Cerebellar cortex (tissue), 1 donor: Measurements from ENCODE around the gene TTLL9.
A peak's percentile ranks its signal among the peaks of the same experiment; 100 is the strongest.

Source experiments
- DNase-seq: peaks from one replicate; pipeline ENCODE4 v3.0.0-alpha.2; 2015; ENCODE audit warnings: low spot score

The TTLL9 gene

GRCh38 chr20:31859266-31859997 is 11.0 kb upstream of the TTLL9 start:
- DNase-seq: no peak

- DNase-seq: no peak
Observed at GRCh38 chr20:31859998-31860380, 10.4 kb upstream of the TTLL9 start.

GRCh38 chr20:31860390-31861134 is 9.9 kb upstream of the TTLL9 start:
- peak; percentile 48 for DNase-seq

- DNase-seq: no peak
Observed at GRCh38 chr20:31861135-31861384, 9.4 kb upstream of the TTLL9 start.

- peak; percentile 41 for DNase-seq
Observed at GRCh38 chr20:31861385-31862156, 8.9 kb upstream of the TTLL9 start.

GRCh38 chr20:31862157-31862470 is 8.3 kb upstream of the TTLL9 start:
- no peak for DNase-seq

GRCh38 chr20:31862506-31862905 is 7.9 kb upstream of the TTLL9 start:
- no peak for DNase-seq

GRCh38 chr20:31863296-31864085 is 6.9 kb upstream of the TTLL9 start:
- DNase-seq: no peak

GRCh38 chr20:31864521-31865400 is 5.7 kb upstream of the TTLL9 start:
- no peak for DNase-seq

GRCh38 chr20:31866221-31866620 is 4.2 kb upstream of the TTLL9 start:
- DNase-seq: no peak

- DNase-seq: no peak
Observed at GRCh38 chr20:31868853-31869672, 1.4 kb upstream of the TTLL9 start.

- DNase-seq: no peak
Observed at GRCh38 chr20:31869673-31869941, 827 bp upstream of the TTLL9 start.

- DNase-seq: no peak
Observed at GRCh38 chr20:31870726-31871617, 538 bp downstream of the TTLL9 start.

- no peak for DNase-seq
Observed at GRCh38 chr20:31871618-31871954, 1.2 kb downstream of the TTLL9 start.

GRCh38 chr20:31872406-31872805 is 2.0 kb downstream of the TTLL9 start:
- no peak for DNase-seq

- no peak for DNase-seq
Observed at GRCh38 chr20:31875671-31876070, 5.2 kb downstream of the TTLL9 start.

- DNase-seq: no peak
Observed at GRCh38 chr20:31877684-31878083, 7.2 kb downstream of the TTLL9 start.

- DNase-seq: peak; percentile 94
Observed at GRCh38 chr20:31879143-31879987, 8.9 kb downstream of the TTLL9 start.

- DNase-seq: no peak
Observed at GRCh38 chr20:31881945-31882344, 11.5 kb downstream of the TTLL9 start.
